ENCODE results near the gene ENTPD3. TPM values are rescaled to one million over a fixed set of nuclear protein-coding genes. Genes with fewer than 3 reads are reported as not detected.

The ENTPD3 gene
- total RNA-seq, 2 donors from 2014 or later = 3.0 TPM; not detected in 1

DNA sequence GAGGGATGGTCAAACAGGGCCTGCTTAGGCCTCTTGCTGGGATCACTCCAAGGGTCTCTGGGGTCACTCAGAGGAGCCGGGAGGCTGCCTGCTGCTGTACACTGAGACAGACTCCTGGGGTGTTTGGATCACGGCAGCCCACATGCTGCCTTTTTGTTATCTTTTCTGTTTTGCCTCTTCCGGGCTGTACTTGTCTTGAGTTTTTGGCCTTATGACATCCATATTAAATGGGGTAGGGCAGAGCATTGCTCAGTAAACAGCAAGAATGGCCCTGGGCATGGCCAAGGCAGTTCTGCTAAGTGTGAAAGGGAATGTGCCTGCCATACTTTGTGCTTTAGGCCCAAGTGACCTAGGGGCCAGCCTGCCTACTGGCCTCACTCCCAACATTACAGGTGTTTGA is 771 bp upstream of the ENTPD3 start:
- H3K4me1 ChIP-seq (ENCODE audit: control insufficient read depth in 1 of 2, low read depth in 2 of 2) = no peaks in the 10 kb centered on the region
- DNase-seq (ENCODE audit: low spot score) (no peak), ATAC-seq (ENCODE audit: insufficient number of reproducible peaks, low FRiP score, low read depth) (no peak)
- H3K9me3 ChIP-seq = no peaks in the 10 kb centered on the region
- no peaks in the 10 kb centered on the region for H3K36me3 ChIP-seq
- TF ChIP-seq, protein P1, sequence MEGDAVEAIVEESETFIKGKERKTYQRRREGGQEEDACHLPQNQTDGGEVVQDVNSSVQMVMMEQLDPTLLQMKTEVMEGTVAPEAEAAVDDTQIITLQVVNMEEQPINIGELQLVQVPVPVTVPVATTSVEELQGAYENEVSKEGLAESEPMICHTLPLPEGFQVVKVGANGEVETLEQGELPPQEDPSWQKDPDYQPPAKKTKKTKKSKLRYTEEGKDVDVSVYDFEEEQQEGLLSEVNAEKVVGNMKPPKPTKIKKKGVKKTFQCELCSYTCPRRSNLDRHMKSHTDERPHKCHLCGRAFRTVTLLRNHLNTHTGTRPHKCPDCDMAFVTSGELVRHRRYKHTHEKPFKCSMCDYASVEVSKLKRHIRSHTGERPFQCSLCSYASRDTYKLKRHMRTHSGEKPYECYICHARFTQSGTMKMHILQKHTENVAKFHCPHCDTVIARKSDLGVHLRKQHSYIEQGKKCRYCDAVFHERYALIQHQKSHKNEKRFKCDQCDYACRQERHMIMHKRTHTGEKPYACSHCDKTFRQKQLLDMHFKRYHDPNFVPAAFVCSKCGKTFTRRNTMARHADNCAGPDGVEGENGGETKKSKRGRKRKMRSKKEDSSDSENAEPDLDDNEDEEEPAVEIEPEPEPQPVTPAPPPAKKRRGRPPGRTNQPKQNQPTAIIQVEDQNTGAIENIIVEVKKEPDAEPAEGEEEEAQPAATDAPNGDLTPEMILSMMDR (IDR thresholded peaks at IDR 0.05) = no peak
- H3K4me3 ChIP-seq = no peak overlapping the region
- H3K27me3 ChIP-seq (replicated peaks; ENCODE audit: insufficient read depth) = no peaks in the 10 kb centered on the region
- H3K27ac ChIP-seq = no peak overlapping the region

DNA sequence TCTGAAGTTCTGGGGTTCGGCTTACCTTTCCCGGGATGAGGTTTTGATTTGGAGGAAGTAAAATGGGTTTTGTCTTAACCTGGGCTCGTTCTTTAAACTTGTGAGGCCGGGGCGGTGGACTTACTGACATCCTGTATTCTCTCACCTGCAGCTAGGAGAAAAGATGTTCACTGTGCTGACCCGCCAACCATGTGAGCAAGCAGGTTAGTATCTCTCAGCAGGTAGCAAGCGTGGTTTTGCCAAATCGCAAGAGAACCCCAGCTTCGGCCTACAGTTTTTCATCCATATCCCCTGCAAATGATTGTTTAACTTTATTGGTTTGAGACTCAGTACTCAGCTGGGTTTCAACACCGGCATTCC is 891 bp downstream of the ENTPD3 start:
- Histone ChIP-seq H3K4me1 (ENCODE audit: control insufficient read depth in 1 of 2, low read depth in 2 of 2) (no peaks in the 10 kb centered on the region), H3K36me3 (no peaks in the 10 kb centered on the region), H3K27me3 (replicated peaks; ENCODE audit: insufficient read depth) (no peaks in the 10 kb centered on the region), H3K4me3 (no peak overlapping the region), H3K9me3 (no peaks in the 10 kb centered on the region), H3K27ac (no peak overlapping the region)
- ATAC-seq (ENCODE audit: insufficient number of reproducible peaks, low FRiP score, low read depth) = no peak
- TF ChIP-seq, protein P1 (IDR thresholded peaks at IDR 0.05) = no peak
- no peak for DNase-seq (ENCODE audit: low spot score)

DNA sequence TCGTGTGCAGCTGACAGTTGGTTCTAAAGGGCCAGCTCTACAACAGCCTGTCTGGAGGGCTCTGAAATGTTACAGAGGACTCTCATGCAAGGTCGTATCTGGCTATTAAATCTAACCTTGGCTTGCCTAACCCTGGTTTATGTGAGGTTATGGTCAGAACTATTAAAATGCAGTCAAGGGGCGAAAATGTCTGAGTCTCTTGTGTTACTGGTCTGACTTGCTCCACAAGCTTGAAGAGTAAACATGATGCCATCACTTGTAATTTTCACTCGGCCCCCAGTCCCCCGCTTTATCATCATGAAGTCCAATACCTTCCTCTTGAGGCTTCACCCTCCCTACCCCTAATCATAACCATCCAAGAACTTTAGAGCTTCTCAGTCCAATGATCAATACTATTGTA is 9.4 kb downstream of the ENTPD3 start:
- H3K9me3 ChIP-seq = no peaks in the 10 kb centered on the region
- DNase-seq (ENCODE audit: low spot score) (no peak), ATAC-seq (ENCODE audit: insufficient number of reproducible peaks, low FRiP score, low read depth) (no peak)
- no peaks in the 10 kb centered on the region for H3K27me3 ChIP-seq (replicated peaks; ENCODE audit: insufficient read depth)
- no peak overlapping the region for H3K27ac ChIP-seq
- TF ChIP-seq, protein P1 (IDR thresholded peaks at IDR 0.05) = no peak
- H3K4me3 ChIP-seq = no peak overlapping the region
- no peaks in the 10 kb centered on the region for H3K36me3 ChIP-seq
- no peaks in the 10 kb centered on the region for H3K4me1 ChIP-seq (ENCODE audit: control insufficient read depth in 1 of 2, low read depth in 2 of 2)

DNA sequence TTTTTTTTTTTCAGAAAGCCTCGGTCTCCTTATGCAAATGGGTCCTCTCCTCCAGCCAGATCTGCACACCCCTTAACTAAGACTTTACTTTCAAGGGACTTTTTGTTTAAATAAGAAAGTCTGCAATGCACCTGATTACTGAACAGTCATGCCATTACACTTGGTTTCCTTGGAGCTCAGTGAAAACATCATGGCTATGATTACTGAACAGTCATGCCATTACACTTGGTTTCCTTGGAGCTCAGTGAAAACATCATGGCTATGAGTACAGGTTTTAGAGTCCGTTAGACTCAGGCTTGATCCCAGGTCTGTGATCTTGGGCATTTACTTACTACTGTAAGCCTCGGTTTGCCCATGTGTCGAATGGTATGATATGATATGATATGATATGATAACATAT is 10.1 kb downstream of the ENTPD3 start:
- Histone ChIP-seq H3K4me3 (no peak overlapping the region), H3K9me3 (no peaks in the 10 kb centered on the region), H3K4me1 (ENCODE audit: control insufficient read depth in 1 of 2, low read depth in 2 of 2) (no peaks in the 10 kb centered on the region), H3K27me3 (replicated peaks; ENCODE audit: insufficient read depth) (no peaks in the 10 kb centered on the region), H3K27ac (no peak overlapping the region), H3K36me3 (no peaks in the 10 kb centered on the region)
- TF ChIP-seq, protein P1 (IDR thresholded peaks at IDR 0.05) = no peak
- DNase-seq (ENCODE audit: low spot score) (no peak), ATAC-seq (ENCODE audit: insufficient number of reproducible peaks, low FRiP score, low read depth) (no peak)

DNA sequence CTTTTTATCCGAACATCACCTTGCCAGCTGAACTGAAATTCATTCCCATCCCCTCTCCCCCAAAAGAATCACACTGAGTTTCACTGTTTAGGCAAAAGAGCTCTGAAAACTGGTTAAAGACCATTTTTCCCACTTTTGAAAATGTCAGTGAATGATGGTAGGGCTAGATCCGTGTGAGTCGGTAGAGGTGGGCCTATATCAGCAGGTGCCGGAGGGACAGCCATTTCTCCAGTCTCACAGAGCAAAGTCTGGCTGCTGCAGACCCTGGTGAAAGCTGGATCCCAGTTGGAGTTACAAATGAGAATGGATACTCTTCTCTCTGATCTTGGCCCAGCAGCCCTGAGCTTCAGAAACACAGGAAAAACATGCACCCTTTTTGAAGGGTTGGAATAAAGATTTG is 10.9 kb downstream of the ENTPD3 start:
- no peak for ATAC-seq (ENCODE audit: insufficient number of reproducible peaks, low FRiP score, low read depth)

More for the DNA sequence above, 10.9 kb downstream of the ENTPD3 start:
- Histone ChIP-seq H3K4me1 (ENCODE audit: control insufficient read depth in 1 of 2, low read depth in 2 of 2) (no peaks in the 10 kb centered on the region), H3K27me3 (replicated peaks; ENCODE audit: insufficient read depth) (no peaks in the 10 kb centered on the region), H3K27ac (no peak overlapping the region), H3K9me3 (no peaks in the 10 kb centered on the region), H3K36me3 (no peaks in the 10 kb centered on the region), H3K4me3 (no peak overlapping the region)
- no peak for DNase-seq (ENCODE audit: low spot score)
- TF ChIP-seq, protein P1 (IDR thresholded peaks at IDR 0.05) = no peak
